ENCODE measurements around the gene MOB1B.

Gene MOB1B

DNA sequence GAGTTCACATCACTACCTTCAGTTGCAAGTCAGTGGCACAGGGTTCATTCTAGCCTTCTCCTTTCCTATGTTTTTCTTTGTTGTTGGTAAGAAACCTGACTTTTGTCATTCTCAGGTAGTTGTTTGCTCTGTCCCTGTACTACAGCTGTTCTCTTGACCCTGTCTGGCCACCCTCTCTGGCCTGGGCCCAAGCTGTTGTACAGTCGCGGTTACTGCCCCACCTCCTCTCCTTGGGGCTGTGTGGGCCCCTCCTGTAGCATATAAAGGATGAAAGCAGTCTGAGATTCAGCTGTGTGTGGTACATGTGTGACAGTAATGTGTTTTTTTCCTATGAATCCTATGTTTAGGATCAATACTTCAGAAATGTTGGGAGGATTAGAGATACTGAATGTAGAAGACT lies 12.5 kb downstream of the MOB1B start:
- FAIRE-seq: no peak
- DNase-seq (ENCODE audit: insufficient read length, low spot score): no peak
- TF ChIP-seq, protein P1, sequence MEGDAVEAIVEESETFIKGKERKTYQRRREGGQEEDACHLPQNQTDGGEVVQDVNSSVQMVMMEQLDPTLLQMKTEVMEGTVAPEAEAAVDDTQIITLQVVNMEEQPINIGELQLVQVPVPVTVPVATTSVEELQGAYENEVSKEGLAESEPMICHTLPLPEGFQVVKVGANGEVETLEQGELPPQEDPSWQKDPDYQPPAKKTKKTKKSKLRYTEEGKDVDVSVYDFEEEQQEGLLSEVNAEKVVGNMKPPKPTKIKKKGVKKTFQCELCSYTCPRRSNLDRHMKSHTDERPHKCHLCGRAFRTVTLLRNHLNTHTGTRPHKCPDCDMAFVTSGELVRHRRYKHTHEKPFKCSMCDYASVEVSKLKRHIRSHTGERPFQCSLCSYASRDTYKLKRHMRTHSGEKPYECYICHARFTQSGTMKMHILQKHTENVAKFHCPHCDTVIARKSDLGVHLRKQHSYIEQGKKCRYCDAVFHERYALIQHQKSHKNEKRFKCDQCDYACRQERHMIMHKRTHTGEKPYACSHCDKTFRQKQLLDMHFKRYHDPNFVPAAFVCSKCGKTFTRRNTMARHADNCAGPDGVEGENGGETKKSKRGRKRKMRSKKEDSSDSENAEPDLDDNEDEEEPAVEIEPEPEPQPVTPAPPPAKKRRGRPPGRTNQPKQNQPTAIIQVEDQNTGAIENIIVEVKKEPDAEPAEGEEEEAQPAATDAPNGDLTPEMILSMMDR (IDR thresholded peaks at IDR 0.05; ENCODE audit: insufficient read depth, missing control alignments): no peak

DNA sequence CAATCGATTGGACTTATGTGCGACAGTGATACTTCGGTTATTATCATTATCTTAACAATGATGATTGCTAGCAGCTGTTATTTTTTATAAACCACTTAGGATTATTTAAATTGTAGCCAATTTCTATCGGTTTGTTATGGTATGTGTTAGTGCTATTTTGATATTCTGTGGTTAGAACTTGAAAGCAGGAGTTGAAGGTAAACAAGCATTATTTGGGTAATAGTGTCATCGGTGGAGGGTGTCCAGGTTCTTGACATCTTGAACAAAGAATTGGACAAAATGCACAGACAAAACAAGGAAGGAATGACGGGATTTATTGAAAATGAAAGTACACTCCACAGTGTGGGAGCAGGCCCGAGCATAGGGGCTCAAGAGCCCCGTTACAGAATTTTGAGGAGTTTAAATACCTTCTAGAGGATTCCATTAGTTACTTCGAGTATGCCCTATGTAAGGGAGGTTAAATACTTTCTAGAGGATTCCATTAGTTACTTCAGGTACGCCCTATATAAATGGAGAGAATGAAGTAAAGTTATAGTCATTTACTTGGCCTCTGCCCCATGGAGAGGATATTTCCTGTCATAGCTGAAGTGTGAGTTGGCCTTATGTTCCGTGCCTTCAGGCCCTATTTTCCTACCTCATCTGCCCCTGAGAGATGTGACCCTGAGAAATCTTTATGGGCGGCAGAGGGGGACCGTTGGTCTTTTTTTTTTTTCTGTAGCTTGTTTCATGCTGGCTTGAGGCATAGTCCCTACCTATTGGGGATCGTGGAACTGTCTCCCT lies 13.1 kb downstream of the MOB1B start:
- TF ChIP-seq, protein P1 (IDR thresholded peaks at IDR 0.05; ENCODE audit: insufficient read depth, missing control alignments): no peak
- peak; percentile 53 for FAIRE-seq
- no peak for DNase-seq (ENCODE audit: insufficient read length, low spot score)

DNA sequence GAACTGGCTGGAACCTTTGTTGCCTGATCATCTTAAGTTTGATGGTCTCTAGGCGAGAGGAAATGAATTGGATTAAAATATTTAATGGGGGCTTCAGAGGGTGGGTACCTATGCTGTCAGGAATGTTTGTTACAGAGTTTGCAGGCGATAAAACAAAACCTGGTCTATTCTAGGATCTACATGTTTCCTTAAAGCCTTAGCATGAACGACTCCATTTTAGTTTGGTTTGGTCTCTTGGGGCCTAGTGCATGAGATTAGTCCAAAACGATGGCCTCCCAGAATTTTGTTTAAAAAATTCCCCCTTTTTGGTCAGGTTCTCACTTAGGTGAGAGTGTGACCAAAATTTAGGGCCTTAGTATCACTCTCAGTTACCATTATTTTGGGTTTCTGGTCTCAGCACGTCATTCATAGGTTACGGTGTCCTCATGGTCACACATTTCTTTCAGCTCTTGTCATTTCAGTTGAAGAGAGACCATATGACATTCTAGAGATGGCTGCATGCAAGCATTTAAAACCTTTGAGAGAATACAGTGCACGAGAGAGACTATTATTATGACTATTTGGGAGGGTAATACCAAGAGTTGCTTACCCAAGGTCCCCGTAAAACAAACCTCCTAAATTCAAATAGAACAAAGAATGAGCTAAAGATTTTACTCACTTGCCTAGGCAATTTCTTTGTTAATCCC lies 13.8 kb downstream of the MOB1B start:
- TF ChIP-seq, protein P1 (IDR thresholded peaks at IDR 0.05; ENCODE audit: insufficient read depth, missing control alignments): no peak
- DNase-seq (ENCODE audit: insufficient read length, low spot score) (no peak), FAIRE-seq (no peak)

DNA sequence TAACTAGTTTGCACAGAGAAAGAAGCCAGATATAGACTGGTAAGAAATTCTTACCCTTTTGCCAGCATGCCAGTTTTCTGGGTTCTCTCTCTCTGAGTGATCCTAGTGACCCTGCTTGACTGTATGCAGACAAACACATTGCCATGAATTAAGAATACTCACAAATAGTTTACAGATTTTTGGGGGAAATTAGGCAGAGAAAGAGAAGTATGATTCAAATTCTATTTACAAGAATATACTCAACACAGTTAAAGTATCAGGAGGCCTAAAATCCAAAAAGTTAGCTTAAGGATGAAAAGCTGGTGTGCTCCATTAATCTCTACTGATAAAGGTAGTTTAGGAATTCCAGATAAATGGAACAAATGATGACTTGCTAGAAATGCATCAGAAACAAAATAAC lies 18.4 kb downstream of the MOB1B start:
- FAIRE-seq (no peak), DNase-seq (ENCODE audit: insufficient read length, low spot score) (no peak)
- TF ChIP-seq, protein P1 (IDR thresholded peaks at IDR 0.05; ENCODE audit: insufficient read depth, missing control alignments): no peak

DNA sequence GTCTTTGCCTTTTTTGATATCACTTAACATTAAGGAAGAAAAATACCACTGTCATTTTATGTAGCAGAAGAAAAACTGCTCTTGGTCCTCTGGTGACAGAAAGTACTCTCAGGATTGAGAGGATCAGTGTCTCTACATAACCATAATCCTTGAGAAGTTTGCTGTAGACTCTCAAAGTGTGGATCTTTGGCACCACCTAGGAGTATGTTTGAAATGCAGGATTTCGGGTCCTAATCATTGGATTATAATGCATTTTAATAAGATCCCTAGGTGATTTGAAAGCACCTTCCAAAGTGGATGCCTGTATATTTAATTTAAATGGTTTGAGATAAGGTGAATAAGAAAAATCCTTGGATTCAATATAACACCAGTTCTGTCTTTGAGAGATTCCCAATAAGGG lies 23.2 kb downstream of the MOB1B start:
- DNase-seq (ENCODE audit: insufficient read length, low spot score): no peak
- no peak for FAIRE-seq
- TF ChIP-seq, protein P1 (IDR thresholded peaks at IDR 0.05; ENCODE audit: insufficient read depth, missing control alignments): peak; percentile 31

DNA sequence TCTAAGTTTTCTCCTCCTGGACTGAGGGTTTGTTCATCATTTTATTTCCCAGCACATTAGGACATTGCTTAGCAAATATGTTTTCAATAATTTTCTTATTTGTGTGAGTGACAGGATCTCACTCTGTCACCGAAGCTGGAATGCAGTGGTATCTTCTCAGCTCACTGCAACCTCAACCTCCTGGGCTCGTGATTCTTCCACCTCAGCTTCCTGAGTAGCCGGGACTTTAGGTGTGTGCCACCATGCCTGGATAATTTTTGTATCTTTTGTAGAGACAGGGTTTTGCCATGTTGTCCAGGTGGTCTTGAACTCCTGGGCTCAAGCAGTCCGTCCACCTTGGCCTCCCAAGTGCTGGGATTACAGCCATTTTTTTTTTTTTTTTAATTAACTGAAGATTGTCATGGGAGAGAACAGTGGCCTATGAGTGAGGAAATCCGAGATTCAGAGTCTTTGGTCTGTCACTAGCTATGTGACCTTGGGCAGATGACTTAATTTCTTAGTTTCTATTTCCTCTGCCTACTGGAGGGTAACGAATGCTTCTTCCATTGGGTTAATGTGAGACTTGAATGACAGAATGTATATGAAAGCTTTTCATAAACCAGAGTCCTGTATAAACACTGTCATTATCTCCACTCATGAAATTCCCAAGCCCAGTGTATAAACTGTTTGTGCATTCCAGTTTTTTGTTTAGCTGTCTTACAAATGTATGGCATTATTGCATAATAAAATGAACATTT lies 23.9 kb downstream of the MOB1B start:
- no peak for FAIRE-seq
- TF ChIP-seq, protein P1 (IDR thresholded peaks at IDR 0.05; ENCODE audit: insufficient read depth, missing control alignments): no peak
- DNase-seq (ENCODE audit: insufficient read length, low spot score): no peak
